ENCODE data around the gene MMP13.

- TF ChIP-seq GATA3 (IDR thresholded peaks at IDR 0.05; ENCODE audit: low read depth, low read length) = no peak
- TF ChIP-seq GATA2 (IDR thresholded peaks at IDR 0.05; ENCODE audit: low read depth, low read length) = no peak
Measured at GRCh38 chr11:102920118-102920684, 35.3 kb downstream of the MMP13 start.

Measured in SH-SY5Y (cell line).